MG63 (cell line): ENCODE measurements around the gene OPCML. TPM values are rescaled to one million over a fixed set of nuclear protein-coding genes. Genes with fewer than 3 reads are reported as not detected.

ENCODE experiments used
- DNase-seq: peaks from one replicate; pipeline ENCODE4 v3.0.0-alpha.2; 2020
- H3K27me3 ChIP-seq: fragments of 250-450 bp; sonication (Bioruptor Pico); 2 replicates; pipeline ENCODE4 v1.5.1; 2020; ENCODE audit warnings: mild to moderate bottlenecking, moderate library complexity
- H3K36me3 ChIP-seq: fragments of 250-450 bp; sonication (Bioruptor Pico); 2 replicates; pipeline ENCODE4 v1.5.1; 2020; ENCODE audit warnings: mild to moderate bottlenecking, moderate library complexity
- H3K4me3 ChIP-seq: fragments of 250-450 bp; sonication (Bioruptor Pico); 2 replicates; pipeline ENCODE4 v1.5.1; 2020; ENCODE audit warnings: mild to moderate bottlenecking, moderate library complexity
- H3K9me3 ChIP-seq: fragments of 250-450 bp; sonication (Bioruptor Pico); 2 replicates; pipeline ENCODE4 v1.5.1; 2020; ENCODE audit warnings: mild to moderate bottlenecking, moderate library complexity
- total RNA-seq: library from RNA; depleted of rRNA; stranded (reverse); fragments of >200 nt; shearing (Covaris generic); gene quantifications from 2 replicates; pipeline ENCODE4 v1.2.3, GENCODE V29; 2014; ENCODE audit warnings: low replicate concordance

Gene OPCML
- total RNA-seq, 1 experiment from 2014 or later, result not detected

- DNase-seq, result no peak
- Histone ChIP-seq H3K36me3 (no peaks in the 10 kb centered on the region), H3K4me3 (no peak overlapping the region), H3K27me3 (no peaks in the 10 kb centered on the region; the same call in 1 of the 2 replicates), H3K9me3 (no peaks in the 10 kb centered on the region)
These were observed 861.2 kb downstream of the OPCML start for GRCh38 chr11:132670921-132671675.

- DNase-seq, result no peak
- Histone ChIP-seq H3K4me3 (no peak overlapping the region), H3K27me3 (no peaks in the 10 kb centered on the region; the same call in 1 of the 2 replicates), H3K9me3 (no peaks in the 10 kb centered on the region), H3K36me3 (no peaks in the 10 kb centered on the region)
These were observed 862.4 kb downstream of the OPCML start for GRCh38 chr11:132669949-132670348.

- no peaks in the 10 kb centered on the region for H3K9me3 ChIP-seq
- H3K36me3 ChIP-seq, result no peaks in the 10 kb centered on the region
- DNase-seq, result no peak
- H3K27me3 ChIP-seq, result no peaks in the 10 kb centered on the region; the same call in 1 of the 2 replicates
- H3K4me3 ChIP-seq, result no peak overlapping the region
These were observed 867.1 kb downstream of the OPCML start for GRCh38 chr11:132665205-132665604.

- Histone ChIP-seq H3K4me3 (no peak overlapping the region), H3K36me3 (no peaks in the 10 kb centered on the region), H3K9me3 (no peaks in the 10 kb centered on the region), H3K27me3 (no peaks in the 10 kb centered on the region)
- no peak for DNase-seq
These were observed 873.6 kb downstream of the OPCML start for GRCh38 chr11:132658696-132659095.

- no peak for DNase-seq
- H3K9me3 ChIP-seq, result no peaks in the 10 kb centered on the region
- H3K27me3 ChIP-seq, result no peaks in the 10 kb centered on the region
- H3K36me3 ChIP-seq, result no peaks in the 10 kb centered on the region
- no peak overlapping the region for H3K4me3 ChIP-seq
These were observed 874.3 kb downstream of the OPCML start for GRCh38 chr11:132658004-132658403.

- Histone ChIP-seq H3K36me3 (no peaks in the 10 kb centered on the region), H3K27me3 (no peaks in the 10 kb centered on the region), H3K9me3 (no peaks in the 10 kb centered on the region), H3K4me3 (no peak overlapping the region)
- no peak for DNase-seq
These were observed 877.0 kb downstream of the OPCML start for GRCh38 chr11:132655187-132655855.

- Histone ChIP-seq H3K27me3 (no peaks in the 10 kb centered on the region), H3K4me3 (no peak overlapping the region), H3K9me3 (no peaks in the 10 kb centered on the region), H3K36me3 (no peaks in the 10 kb centered on the region)
- no peak for DNase-seq
These were observed 879.1 kb downstream of the OPCML start for GRCh38 chr11:132653237-132653636.

- no peaks in the 10 kb centered on the region for H3K27me3 ChIP-seq
- DNase-seq, result no peak
- H3K4me3 ChIP-seq, result no peak overlapping the region
- no peaks in the 10 kb centered on the region for H3K36me3 ChIP-seq
- H3K9me3 ChIP-seq, result no peaks in the 10 kb centered on the region
These were observed 881.2 kb downstream of the OPCML start for GRCh38 chr11:132650969-132651720.

GRCh38 chr11:132649277-132649676 is 883.0 kb downstream of the OPCML start:
- Histone ChIP-seq H3K9me3 (no peaks in the 10 kb centered on the region), H3K27me3 (no peaks in the 10 kb centered on the region; the same call in 1 of the 2 replicates), H3K36me3 (no peaks in the 10 kb centered on the region), H3K4me3 (no peak overlapping the region)
- DNase-seq, result no peak

GRCh38 chr11:132648851-132649250 is 883.5 kb downstream of the OPCML start:
- Histone ChIP-seq H3K27me3 (no peaks in the 10 kb centered on the region; the same call in 1 of the 2 replicates), H3K4me3 (no peak overlapping the region), H3K36me3 (no peaks in the 10 kb centered on the region), H3K9me3 (no peaks in the 10 kb centered on the region)
- DNase-seq, result no peak

- no peak overlapping the region for H3K4me3 ChIP-seq
- DNase-seq, result no peak
- no peaks in the 10 kb centered on the region for H3K9me3 ChIP-seq
- H3K36me3 ChIP-seq, result no peaks in the 10 kb centered on the region
- H3K27me3 ChIP-seq, result no peaks in the 10 kb centered on the region; the same call in 1 of the 2 replicates
These were observed 885.4 kb downstream of the OPCML start for GRCh38 chr11:132646890-132647289.

GRCh38 chr11:132644520-132645239 is 887.6 kb downstream of the OPCML start:
- H3K27me3 ChIP-seq, result no peaks in the 10 kb centered on the region; the same call in 1 of the 2 replicates
- H3K4me3 ChIP-seq, result no peak overlapping the region
- H3K9me3 ChIP-seq, result no peaks in the 10 kb centered on the region
- H3K36me3 ChIP-seq, result no peaks in the 10 kb centered on the region
- DNase-seq, result no peak

- H3K9me3 ChIP-seq, result no peaks in the 10 kb centered on the region
- H3K36me3 ChIP-seq, result no peaks in the 10 kb centered on the region
- H3K27me3 ChIP-seq, result no peaks in the 10 kb centered on the region; the same call in 1 of the 2 replicates
- DNase-seq, result no peak
- H3K4me3 ChIP-seq, result no peak overlapping the region
These were observed 889.1 kb downstream of the OPCML start for GRCh38 chr11:132643239-132643638.

- no peaks in the 10 kb centered on the region; the same call in 1 of the 2 replicates for H3K27me3 ChIP-seq
- no peak for DNase-seq
- no peak overlapping the region for H3K4me3 ChIP-seq
- no peaks in the 10 kb centered on the region for H3K36me3 ChIP-seq
- H3K9me3 ChIP-seq, result no peaks in the 10 kb centered on the region
These were observed 891.3 kb downstream of the OPCML start for GRCh38 chr11:132640952-132641351.

- DNase-seq, result no peak
- no peaks in the 10 kb centered on the region for H3K9me3 ChIP-seq
These were observed 892.3 kb downstream of the OPCML start for GRCh38 chr11:132639986-132640385.

GRCh38 chr11:132639403-132639802 is 892.9 kb downstream of the OPCML start:
- no peaks in the 10 kb centered on the region for H3K36me3 ChIP-seq
- no peak for DNase-seq
- no peaks in the 10 kb centered on the region for H3K27me3 ChIP-seq
- H3K4me3 ChIP-seq, result no peak overlapping the region
- no peaks in the 10 kb centered on the region for H3K9me3 ChIP-seq

More at GRCh38 chr11:132639986-132640385, 892.3 kb downstream of the OPCML start:
- Histone ChIP-seq H3K36me3 (no peaks in the 10 kb centered on the region), H3K27me3 (no peaks in the 10 kb centered on the region; the same call in 1 of the 2 replicates), H3K4me3 (no peak overlapping the region)
